Measurements from ENCODE around the gene PDZD7.

DNA sequence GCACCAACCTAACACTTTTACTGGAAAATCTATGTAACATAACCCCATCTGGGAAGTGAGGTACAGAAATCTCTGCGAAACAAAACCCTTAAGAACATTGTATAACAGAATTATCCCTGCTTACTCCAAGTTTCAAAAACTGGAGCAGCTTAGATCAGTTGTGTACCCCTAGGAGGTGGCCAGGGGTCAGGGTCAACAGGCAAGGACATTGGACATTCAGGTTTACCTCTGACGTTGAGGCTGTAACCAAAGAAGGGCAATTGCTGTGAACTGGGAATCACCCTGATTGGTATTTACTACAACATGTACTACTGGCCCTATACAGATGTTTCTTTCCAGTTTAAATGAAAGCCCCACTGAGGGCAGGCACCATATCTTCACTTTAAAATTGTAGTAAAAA lies 13.2 kb upstream of the PDZD7 start:
- no peak for TF ChIP-seq POLR2AphosphoS5 (IDR thresholded peaks at IDR 0.05; ENCODE audit: low read depth, low read length)
- TF ChIP-seq, protein P1, sequence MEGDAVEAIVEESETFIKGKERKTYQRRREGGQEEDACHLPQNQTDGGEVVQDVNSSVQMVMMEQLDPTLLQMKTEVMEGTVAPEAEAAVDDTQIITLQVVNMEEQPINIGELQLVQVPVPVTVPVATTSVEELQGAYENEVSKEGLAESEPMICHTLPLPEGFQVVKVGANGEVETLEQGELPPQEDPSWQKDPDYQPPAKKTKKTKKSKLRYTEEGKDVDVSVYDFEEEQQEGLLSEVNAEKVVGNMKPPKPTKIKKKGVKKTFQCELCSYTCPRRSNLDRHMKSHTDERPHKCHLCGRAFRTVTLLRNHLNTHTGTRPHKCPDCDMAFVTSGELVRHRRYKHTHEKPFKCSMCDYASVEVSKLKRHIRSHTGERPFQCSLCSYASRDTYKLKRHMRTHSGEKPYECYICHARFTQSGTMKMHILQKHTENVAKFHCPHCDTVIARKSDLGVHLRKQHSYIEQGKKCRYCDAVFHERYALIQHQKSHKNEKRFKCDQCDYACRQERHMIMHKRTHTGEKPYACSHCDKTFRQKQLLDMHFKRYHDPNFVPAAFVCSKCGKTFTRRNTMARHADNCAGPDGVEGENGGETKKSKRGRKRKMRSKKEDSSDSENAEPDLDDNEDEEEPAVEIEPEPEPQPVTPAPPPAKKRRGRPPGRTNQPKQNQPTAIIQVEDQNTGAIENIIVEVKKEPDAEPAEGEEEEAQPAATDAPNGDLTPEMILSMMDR (IDR thresholded peaks at IDR 0.05) = no peak
